ENCODE results near the gene FAM50B.
"Not testable (repeated sequence)": the region's sequence is repeated elsewhere in the genome, so short reads cannot be mapped to it uniquely, and the experiment has no call there.

- not testable (repeated sequence) for TF ChIP-seq CTCF (conservative IDR thresholded peaks at IDR 0.05); ZFX (IDR thresholded peaks at IDR 0.05)
Measured at GRCh38 chr6:3863322-3863721, 14.1 kb downstream of the FAM50B start.
